ENCODE data around the gene CYTH1. TPM values are rescaled to one million over a fixed set of nuclear protein-coding genes. Genes with fewer than 3 reads are reported as not detected.
"Not testable (repeated sequence)": the region's sequence is repeated elsewhere in the genome, so short reads cannot be mapped to it uniquely, and the experiment has no call there.

CYTH1 gene
- polyA plus RNA-seq, 2 of the 4 experiments (the other 2 are of a cell fraction): 38.5 to 46.2 TPM

DNA sequence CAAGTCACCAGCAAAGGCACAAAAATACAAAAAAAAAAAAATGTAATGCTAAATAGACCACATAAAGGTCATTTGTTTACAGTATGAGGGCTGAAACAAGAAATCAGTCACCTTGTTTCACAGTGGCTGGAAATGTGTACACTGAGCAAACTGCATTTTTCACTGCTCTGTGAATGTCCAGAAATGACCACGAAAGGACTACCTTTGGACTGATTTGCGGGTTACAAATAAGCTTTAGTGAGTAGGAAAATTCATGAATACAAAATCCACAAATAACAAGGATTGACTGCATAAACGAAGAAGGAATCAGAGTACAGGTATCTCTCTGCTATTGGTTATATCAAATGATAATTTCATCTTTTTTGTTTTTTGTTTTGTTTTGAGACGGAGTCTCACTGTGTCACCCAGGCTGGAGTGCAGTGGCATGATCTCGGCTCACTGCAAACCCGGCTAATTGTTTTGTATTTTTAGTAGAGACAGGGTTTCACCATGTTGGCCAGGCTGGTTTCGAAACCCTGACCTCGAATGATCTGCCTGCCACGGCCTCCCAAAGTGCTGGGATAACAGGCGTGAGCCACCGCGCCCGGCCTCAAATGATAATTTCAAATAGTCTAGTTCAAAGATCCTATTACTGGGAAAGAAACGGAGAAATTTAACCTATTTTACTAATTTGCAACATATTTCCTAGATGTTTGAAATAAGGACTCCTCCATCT is 30.5 kb downstream of the CYTH1 start:
- no peak for FAIRE-seq
- Histone ChIP-seq H3K4me2 (no peak overlapping the region), H3K27ac (no peak overlapping the region), H3K4me3 (no peak overlapping the region), H3K4me1 (peaks cover 9% of the 10 kb centered on the region; the same call in 1 of the 3 replicates), H3K9me3 (no peaks in the 10 kb centered on the region)
- no peak for TF ChIP-seq HEYL (CRISPR knock-in tag; IDR thresholded peaks at IDR 0.05)
- no peak for TF ChIP-seq NFE2L2 (conservative IDR thresholded peaks at IDR 0.05; ENCODE audit: low read length)
- TF ChIP-seq POLR2AphosphoS2 (conservative IDR thresholded peaks at IDR 0.05; ENCODE audit: low read length): no peak
- no peak for ATAC-seq
- 89% methylated on average over 14 of the region's 14 CpGs for WGBS (ENCODE audit: missing lambda C conversion rate)
- ChIA-PET CTCF (interaction anchor here (0.6 to 2.1 kb wide), 7 partner anchors 9 to 385 kb away, joined by 3 to 7 read pairs (median 4); no protein-coding TSS in a partner anchor), POLR2A (no interaction called here)
- DNase-seq (ENCODE audit: low read depth in 1 of 2, low spot score in 1 of 2): no peak

DNA sequence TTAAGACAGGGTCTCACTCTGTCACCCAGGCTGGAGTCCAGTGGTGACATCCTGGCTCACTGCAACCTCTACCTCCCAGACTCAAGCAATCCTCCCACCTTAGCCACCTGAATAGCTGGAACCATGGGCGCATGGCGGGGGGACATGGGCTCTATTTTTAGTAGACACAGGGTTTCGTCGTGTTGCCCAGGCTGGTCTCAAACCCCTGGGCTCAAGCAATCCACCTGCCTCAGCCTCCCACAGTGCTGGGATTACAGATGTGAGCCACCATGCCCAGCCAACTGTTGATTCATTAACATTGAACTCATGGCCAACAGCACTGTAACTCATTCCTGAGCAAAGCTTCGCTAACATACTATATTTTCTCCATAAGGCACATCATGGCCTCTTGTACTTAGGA is 31.1 kb downstream of the CYTH1 start:
- not testable (repeated sequence) for ATAC-seq
- WGBS (ENCODE audit: missing lambda C conversion rate): 90% methylated on average over 5 of the region's 5 CpGs

DNA sequence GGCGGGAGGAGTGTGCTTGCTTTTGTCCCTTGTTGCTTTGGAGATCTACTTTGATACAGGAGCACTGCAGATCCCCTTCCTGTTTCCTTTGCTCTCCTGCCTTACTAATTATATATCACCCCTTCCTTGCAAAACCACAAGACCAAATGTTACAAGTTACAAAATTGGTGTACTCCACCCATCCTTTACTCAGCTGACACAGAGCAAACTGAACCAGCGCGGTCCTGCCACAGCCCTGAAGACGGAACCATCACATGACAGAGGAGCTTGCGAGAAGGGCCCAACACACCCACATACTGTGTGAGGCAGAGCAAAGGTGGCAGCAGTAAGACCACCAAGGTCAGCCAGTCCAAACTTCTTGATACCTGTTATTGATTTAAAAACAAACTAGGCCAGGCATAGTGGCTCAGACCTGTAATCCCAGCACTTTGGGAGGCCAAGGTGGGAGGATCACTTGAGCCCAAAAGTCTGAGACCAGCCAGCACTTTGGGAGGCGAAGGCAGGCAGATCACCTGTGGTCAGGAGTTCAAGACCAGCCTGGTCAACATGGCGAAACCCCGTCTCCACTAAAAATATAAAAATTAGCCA is 33.2 kb downstream of the CYTH1 start:
- ChIA-PET CTCF (interaction anchor here (0.7 to 5.2 kb wide), 5 partner anchors 12 to 254 kb away, joined by 3 to 31 read pairs (median 7); no protein-coding TSS in a partner anchor), POLR2A (no interaction called here)
- 88% methylated on average over 8 of the region's 8 CpGs for WGBS (ENCODE audit: missing lambda C conversion rate)
- no peak for FAIRE-seq
- Histone ChIP-seq H3K4me2 (no peak overlapping the region), H3K4me1 (peaks cover 19% of the 10 kb centered on the region; the same call in 2 of the 3 replicates), H3K4me3 (no peak overlapping the region), H3K27ac (no peak overlapping the region), H3K9me3 (no peaks in the 10 kb centered on the region)
- ATAC-seq: no peak
- no peak for TF ChIP-seq GATA3 (IDR thresholded peaks at IDR 0.05; ENCODE audit: borderline replicate concordance)
- TF ChIP-seq, protein P1, sequence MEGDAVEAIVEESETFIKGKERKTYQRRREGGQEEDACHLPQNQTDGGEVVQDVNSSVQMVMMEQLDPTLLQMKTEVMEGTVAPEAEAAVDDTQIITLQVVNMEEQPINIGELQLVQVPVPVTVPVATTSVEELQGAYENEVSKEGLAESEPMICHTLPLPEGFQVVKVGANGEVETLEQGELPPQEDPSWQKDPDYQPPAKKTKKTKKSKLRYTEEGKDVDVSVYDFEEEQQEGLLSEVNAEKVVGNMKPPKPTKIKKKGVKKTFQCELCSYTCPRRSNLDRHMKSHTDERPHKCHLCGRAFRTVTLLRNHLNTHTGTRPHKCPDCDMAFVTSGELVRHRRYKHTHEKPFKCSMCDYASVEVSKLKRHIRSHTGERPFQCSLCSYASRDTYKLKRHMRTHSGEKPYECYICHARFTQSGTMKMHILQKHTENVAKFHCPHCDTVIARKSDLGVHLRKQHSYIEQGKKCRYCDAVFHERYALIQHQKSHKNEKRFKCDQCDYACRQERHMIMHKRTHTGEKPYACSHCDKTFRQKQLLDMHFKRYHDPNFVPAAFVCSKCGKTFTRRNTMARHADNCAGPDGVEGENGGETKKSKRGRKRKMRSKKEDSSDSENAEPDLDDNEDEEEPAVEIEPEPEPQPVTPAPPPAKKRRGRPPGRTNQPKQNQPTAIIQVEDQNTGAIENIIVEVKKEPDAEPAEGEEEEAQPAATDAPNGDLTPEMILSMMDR (IDR thresholded peaks at IDR 0.05): no peak
- TF ChIP-seq MAFK (IDR thresholded peaks at IDR 0.05; ENCODE audit: partially characterized antibody): no peak
- TF ChIP-seq CHD2 (IDR thresholded peaks at IDR 0.05; ENCODE audit: low read length, partially characterized antibody): no peak
- TF ChIP-seq JUN (IDR thresholded peaks at IDR 0.05): no peak
- no peak for TF ChIP-seq KDM1A (IDR thresholded peaks at IDR 0.05; ENCODE audit: low read depth)
- TF ChIP-seq BHLHE40 (IDR thresholded peaks at IDR 0.05; ENCODE audit: low read depth, low read length): no peak
- no peak for TF ChIP-seq HOXA7 (CRISPR knock-in tag; IDR thresholded peaks at IDR 0.05)
- TF ChIP-seq CBX2 (IDR thresholded peaks at IDR 0.05; ENCODE audit: borderline replicate concordance, low read depth): no peak
- no peak for DNase-seq (ENCODE audit: low read depth in 1 of 2, low spot score in 1 of 2)

More for the DNA sequence above, 31.1 kb downstream of the CYTH1 start:
- POLR2A ChIA-PET; H3K9me3 ChIP-seq; DNase-seq (ENCODE audit: low read depth in 1 of 2, low spot score in 1 of 2); H3K4me2 ChIP-seq; H3K27ac ChIP-seq; H3K4me3 ChIP-seq; FAIRE-seq: not testable (repeated sequence)
- peaks cover 11% of the 10 kb centered on the region; the same call in 1 of the 3 replicates for H3K4me1 ChIP-seq
- CTCF ChIA-PET: interaction anchor here (0.6 to 2.1 kb wide), 4 partner anchors 8 to 254 kb away, joined by 3 to 7 read pairs (median 4); no protein-coding TSS in a partner anchor

DNA sequence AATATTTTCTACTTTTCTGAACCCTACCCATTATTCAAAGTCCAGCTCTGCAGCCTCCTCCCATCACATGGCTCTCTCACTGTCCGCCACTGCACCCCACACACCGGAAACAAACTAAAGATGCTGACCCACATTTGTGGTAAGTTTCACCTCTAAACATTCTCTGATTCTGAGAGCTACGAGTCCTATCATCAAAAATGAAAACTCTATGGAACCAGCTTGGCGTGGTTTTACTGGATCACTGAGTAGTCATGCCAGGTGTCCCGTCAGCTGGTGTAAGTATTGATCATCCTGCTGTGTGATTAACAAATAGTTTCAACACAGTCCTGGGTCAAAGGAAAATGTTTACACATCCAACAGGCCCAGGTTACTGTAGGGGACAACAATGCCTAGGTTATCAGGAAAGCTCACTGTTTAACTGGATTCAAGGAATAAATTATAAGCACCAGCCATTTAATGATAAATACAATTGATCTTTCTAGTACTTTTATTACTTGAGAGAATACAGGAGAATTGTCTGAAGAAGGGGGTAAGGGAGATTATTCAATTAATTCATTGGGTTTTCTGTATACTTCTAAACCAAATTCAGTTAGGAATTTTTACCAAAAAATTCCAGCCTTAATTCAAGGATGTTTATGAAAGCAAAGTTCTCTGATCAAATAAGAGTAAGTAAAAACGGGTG is 33.9 kb downstream of the CYTH1 start:
- POLR2A ChIA-PET: no interaction called here
- Histone ChIP-seq H3K4me2 (no peak overlapping the region), H3K9me3 (no peaks in the 10 kb centered on the region), H3K4me3 (no peak overlapping the region), H3K4me1 (peaks cover 19% of the 10 kb centered on the region; the same call in 2 of the 3 replicates), H3K27ac (no peak overlapping the region)
- DNase-seq (ENCODE audit: low read depth in 1 of 2, low spot score in 1 of 2): no peak
- TF ChIP-seq PHF8 (IDR thresholded peaks at IDR 0.05; ENCODE audit: borderline replicate concordance, low read depth) (no peak), NPAS2 (CRISPR knock-in tag; IDR thresholded peaks at IDR 0.05; ENCODE audit: borderline replicate concordance) (no peak), POLR2AphosphoS2 (conservative IDR thresholded peaks at IDR 0.05; ENCODE audit: low read length) (no peak), RNF2 (IDR thresholded peaks at IDR 0.05; ENCODE audit: borderline replicate concordance, low read depth) (no peak), GATA3 (IDR thresholded peaks at IDR 0.05; ENCODE audit: borderline replicate concordance) (no peak)
- TF ChIP-seq, protein P2, sequence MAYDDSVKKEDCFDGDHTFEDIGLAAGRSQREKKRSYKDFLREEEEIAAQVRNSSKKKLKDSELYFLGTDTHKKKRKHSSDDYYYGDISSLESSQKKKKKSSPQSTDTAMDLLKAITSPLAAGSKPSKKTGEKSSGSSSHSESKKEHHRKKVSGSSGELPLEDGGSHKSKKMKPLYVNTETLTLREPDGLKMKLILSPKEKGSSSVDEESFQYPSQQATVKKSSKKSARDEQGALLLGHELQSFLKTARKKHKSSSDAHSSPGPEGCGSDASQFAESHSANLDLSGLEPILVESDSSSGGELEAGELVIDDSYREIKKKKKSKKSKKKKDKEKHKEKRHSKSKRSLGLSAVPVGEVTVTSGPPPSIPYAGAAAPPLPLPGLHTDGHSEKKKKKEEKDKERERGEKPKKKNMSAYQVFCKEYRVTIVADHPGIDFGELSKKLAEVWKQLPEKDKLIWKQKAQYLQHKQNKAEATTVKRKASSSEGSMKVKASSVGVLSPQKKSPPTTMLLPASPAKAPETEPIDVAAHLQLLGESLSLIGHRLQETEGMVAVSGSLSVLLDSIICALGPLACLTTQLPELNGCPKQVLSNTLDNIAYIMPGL (CRISPR knock-in tag; IDR thresholded peaks at IDR 0.05; ENCODE audit: borderline replicate concordance): no peak
- CTCF ChIA-PET: interaction anchor here (0.6 to 5.2 kb wide), 6 partner anchors 11 to 463 kb away, joined by 3 to 31 read pairs (median 6); no protein-coding TSS in a partner anchor
- no peak for FAIRE-seq
- ATAC-seq: no peak
- 80% methylated on average over 6 of the region's 6 CpGs for WGBS (ENCODE audit: missing lambda C conversion rate)
